ENCODE results near the gene OR7C1.
"Not testable (repeated sequence)": the region's sequence is repeated elsewhere in the genome, so short reads cannot be mapped to it uniquely, and the experiment has no call there.

GRCh38 chr19:14777645-14778044, 57.3 kb downstream of the OR7C1 start:
- not testable (repeated sequence) for TF ChIP-seq POLR2AphosphoS5, CTCF (IDR thresholded peaks at IDR 0.05)

Data from prostate gland (tissue), 2 donors.